Measurements from ENCODE around the gene CAMK4. TPM values are rescaled to one million over a fixed set of nuclear protein-coding genes. Genes with fewer than 3 reads are reported as not detected.

CAMK4 gene
- total RNA-seq, 1 donor from 2014 or later, result 5.0 TPM

DNA sequence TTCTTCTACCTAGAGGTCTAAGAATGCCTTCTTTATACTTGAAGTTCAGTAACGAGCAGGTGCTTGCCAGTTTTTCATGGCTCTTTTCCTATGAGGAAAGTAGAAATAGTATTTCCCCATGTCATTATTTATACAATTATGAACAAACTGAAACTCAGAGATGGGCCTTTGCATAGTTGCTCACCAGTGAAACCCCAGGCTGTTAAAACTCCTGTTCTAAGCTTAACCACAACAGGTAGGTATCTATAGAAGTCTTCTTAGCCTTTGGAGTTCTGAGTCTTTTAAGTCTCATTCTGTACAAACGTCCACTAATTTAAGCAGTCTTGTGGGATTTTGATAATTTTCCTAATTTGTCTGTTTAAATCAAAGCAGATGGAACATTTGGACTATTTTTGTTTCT, 198.1 kb downstream of the CAMK4 start:
- H3K9me3 ChIP-seq (ENCODE audit: low read depth), result no peaks in the 10 kb centered on the region
- H3F3A ChIP-seq (ENCODE audit: low read depth), result no peaks in the 10 kb centered on the region

GRCh38 chr5:111422747-111423720, 198.8 kb downstream of the CAMK4 start:
- H3K9ac ChIP-seq, result no peak overlapping the region
- Mint-ChIP-seq H3K4me1 (peaks cover 3% of the 10 kb centered on the region), H3K9me3 (peaks cover 2% of the 10 kb centered on the region), H3K27me3 (ENCODE audit: insufficient read depth, low read depth) (no peaks in the 10 kb centered on the region), H3K36me3 (no peaks in the 10 kb centered on the region), H3K4me3 (no peak overlapping the region), H3K27ac (no peak overlapping the region)
- H3K9me3 ChIP-seq (ENCODE audit: low read depth), result no peaks in the 10 kb centered on the region
- no peaks in the 10 kb centered on the region for H3K79me2 ChIP-seq (ENCODE audit: low read depth)
- TF ChIP-seq, protein P1, sequence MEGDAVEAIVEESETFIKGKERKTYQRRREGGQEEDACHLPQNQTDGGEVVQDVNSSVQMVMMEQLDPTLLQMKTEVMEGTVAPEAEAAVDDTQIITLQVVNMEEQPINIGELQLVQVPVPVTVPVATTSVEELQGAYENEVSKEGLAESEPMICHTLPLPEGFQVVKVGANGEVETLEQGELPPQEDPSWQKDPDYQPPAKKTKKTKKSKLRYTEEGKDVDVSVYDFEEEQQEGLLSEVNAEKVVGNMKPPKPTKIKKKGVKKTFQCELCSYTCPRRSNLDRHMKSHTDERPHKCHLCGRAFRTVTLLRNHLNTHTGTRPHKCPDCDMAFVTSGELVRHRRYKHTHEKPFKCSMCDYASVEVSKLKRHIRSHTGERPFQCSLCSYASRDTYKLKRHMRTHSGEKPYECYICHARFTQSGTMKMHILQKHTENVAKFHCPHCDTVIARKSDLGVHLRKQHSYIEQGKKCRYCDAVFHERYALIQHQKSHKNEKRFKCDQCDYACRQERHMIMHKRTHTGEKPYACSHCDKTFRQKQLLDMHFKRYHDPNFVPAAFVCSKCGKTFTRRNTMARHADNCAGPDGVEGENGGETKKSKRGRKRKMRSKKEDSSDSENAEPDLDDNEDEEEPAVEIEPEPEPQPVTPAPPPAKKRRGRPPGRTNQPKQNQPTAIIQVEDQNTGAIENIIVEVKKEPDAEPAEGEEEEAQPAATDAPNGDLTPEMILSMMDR (IDR thresholded peaks at IDR 0.05), result no peak
- TF ChIP-seq EZH2phosphoT487 (IDR thresholded peaks at IDR 0.05) (no peak), EZH2 (IDR thresholded peaks at IDR 0.05) (no peak)
- no peak for DNase-seq (ENCODE audit: low spot score)
- no peaks in the 10 kb centered on the region for H3K27me3 ChIP-seq
- H3F3A ChIP-seq (ENCODE audit: low read depth), result no peaks in the 10 kb centered on the region
- H4K20me1 ChIP-seq (ENCODE audit: low read depth), result no peaks in the 10 kb centered on the region
- no peak overlapping the region for H2AFZ ChIP-seq (replicated peaks)
- no peaks in the 10 kb centered on the region for H3K4me1 ChIP-seq
- H3K27ac ChIP-seq, result no peak overlapping the region
- no peak overlapping the region for H3K4me2 ChIP-seq
- no peaks in the 10 kb centered on the region for H3K36me3 ChIP-seq
- no peak overlapping the region for H3K4me3 ChIP-seq

More for the DNA sequence above, 198.1 kb downstream of the CAMK4 start:
- no peak overlapping the region for H3K4me2 ChIP-seq
- no peak overlapping the region for H3K4me3 ChIP-seq
- H3K79me2 ChIP-seq (ENCODE audit: low read depth), result no peaks in the 10 kb centered on the region
- no peak overlapping the region for H3K9ac ChIP-seq
- TF ChIP-seq EZH2phosphoT487 (IDR thresholded peaks at IDR 0.05), result no peak
- TF ChIP-seq, protein P1 (IDR thresholded peaks at IDR 0.05), result no peak
- TF ChIP-seq EZH2 (IDR thresholded peaks at IDR 0.05), result no peak
- H3K27me3 Mint-ChIP-seq (ENCODE audit: insufficient read depth, low read depth), result no peaks in the 10 kb centered on the region
- peaks cover 3% of the 10 kb centered on the region for H3K4me1 Mint-ChIP-seq
- H3K36me3 ChIP-seq, result no peaks in the 10 kb centered on the region
- no peak overlapping the region for H3K27ac Mint-ChIP-seq
- H3K9me3 Mint-ChIP-seq, result peaks cover 2% of the 10 kb centered on the region
- H3K27me3 ChIP-seq, result no peaks in the 10 kb centered on the region
- H4K20me1 ChIP-seq (ENCODE audit: low read depth), result no peaks in the 10 kb centered on the region
- H3K36me3 Mint-ChIP-seq, result no peaks in the 10 kb centered on the region
- no peak overlapping the region for H3K27ac ChIP-seq
- no peaks in the 10 kb centered on the region for H3K4me1 ChIP-seq
- no peak overlapping the region for H3K4me3 Mint-ChIP-seq
- no peak overlapping the region for H2AFZ ChIP-seq (replicated peaks)
- no peak for DNase-seq (ENCODE audit: low spot score)

GRCh38 chr5:111425205-111425604, 201.0 kb downstream of the CAMK4 start:
- Mint-ChIP-seq H3K27ac (no peak overlapping the region), H3K27me3 (ENCODE audit: insufficient read depth, low read depth) (no peaks in the 10 kb centered on the region), H3K9me3 (peaks cover 2% of the 10 kb centered on the region), H3K4me1 (peaks cover 3% of the 10 kb centered on the region), H3K36me3 (no peaks in the 10 kb centered on the region), H3K4me3 (no peak overlapping the region)
- Histone ChIP-seq H3K9me3 (ENCODE audit: low read depth) (no peaks in the 10 kb centered on the region), H4K20me1 (ENCODE audit: low read depth) (no peaks in the 10 kb centered on the region), H3K27ac (no peak overlapping the region), H2AFZ (replicated peaks) (no peak overlapping the region), H3K36me3 (no peaks in the 10 kb centered on the region), H3K4me3 (no peak overlapping the region), H3K79me2 (ENCODE audit: low read depth) (no peaks in the 10 kb centered on the region), H3K4me1 (no peaks in the 10 kb centered on the region), H3K4me2 (no peak overlapping the region), H3F3A (ENCODE audit: low read depth) (no peaks in the 10 kb centered on the region), H3K27me3 (no peaks in the 10 kb centered on the region), H3K9ac (no peak overlapping the region)
- TF ChIP-seq EZH2 (IDR thresholded peaks at IDR 0.05), result no peak
- TF ChIP-seq, protein P1 (IDR thresholded peaks at IDR 0.05), result no peak
- no peak for TF ChIP-seq EZH2phosphoT487 (IDR thresholded peaks at IDR 0.05)
- no peak for DNase-seq (ENCODE audit: low spot score)
